NB4 (cell line): ENCODE results near the gene LCMT1.
"Not testable (repeated sequence)": the region's sequence is repeated elsewhere in the genome, so short reads cannot be mapped to it uniquely, and the experiment has no call there.

ENCODE experiments used
- CTCF ChIP-seq: IDR thresholded peaks from one replicate; pipeline ENCODE4 v1.5.1; 2012; ENCODE audit warnings: low read depth, low read length
- MAX ChIP-seq: IDR thresholded peaks from 2 replicates; pipeline ENCODE4 v1.6.1; 2011; ENCODE audit warnings: low read depth, low read length
- MYC ChIP-seq: IDR thresholded peaks from 2 replicates; pipeline ENCODE4 v1.6.1; 2011; ENCODE audit warnings: low read depth, low read length
- POLR2A ChIP-seq: IDR thresholded peaks from 2 replicates; pipeline ENCODE4 v1.6.1; 2011; ENCODE audit warnings: mild to moderate bottlenecking; ENCODE audit not compliant: insufficient read length; ENCODE audit errors: extremely low read depth

GRCh38 chr16:25167920-25168319, 56.4 kb downstream of the LCMT1 start:
- not testable (repeated sequence) for TF ChIP-seq CTCF, POLR2A, MAX, MYC
